ENCODE measurements around the gene DCST1.

The DCST1 gene

GRCh38 chr1:155073377-155074242, 40.0 kb downstream of the DCST1 start:
- DNase-seq = no peak

- DNase-seq = no peak
Measured at GRCh38 chr1:155075535-155075934, 41.9 kb downstream of the DCST1 start.

GRCh38 chr1:155076371-155076770, 42.7 kb downstream of the DCST1 start:
- DNase-seq = no peak

- DNase-seq = no peak
Measured at GRCh38 chr1:155077346-155077745, 43.7 kb downstream of the DCST1 start.

GRCh38 chr1:155077758-155078445, 44.3 kb downstream of the DCST1 start:
- no peak for DNase-seq

- DNase-seq = peak; percentile 42
Measured at GRCh38 chr1:155078469-155079209, 45.0 kb downstream of the DCST1 start, which contains the start of gene EFNA3. TSS of gene EFNA3 (plus strand) at chr1:155078837. CDS start at chr1:155078942, 105 bp downstream.

- no peak for DNase-seq
Measured at GRCh38 chr1:155079210-155079486, 45.5 kb downstream of the DCST1 start.

- DNase-seq = no peak
Measured at GRCh38 chr1:155079487-155080311, 46.1 kb downstream of the DCST1 start.

- no peak for DNase-seq
Measured at GRCh38 chr1:155080312-155081228, 46.9 kb downstream of the DCST1 start.

GRCh38 chr1:155081472-155082300, 48.1 kb downstream of the DCST1 start:
- DNase-seq = no peak

- DNase-seq = no peak
Measured at GRCh38 chr1:155082301-155083051, 48.9 kb downstream of the DCST1 start.

GRCh38 chr1:155083052-155083541, 49.5 kb downstream of the DCST1 start:
- no peak for DNase-seq

- no peak for DNase-seq
Measured at GRCh38 chr1:155083865-155084721, 50.5 kb downstream of the DCST1 start.

GRCh38 chr1:155084722-155085503, 51.3 kb downstream of the DCST1 start:
- peak; percentile 90 for DNase-seq

GRCh38 chr1:155085504-155086127, 52.0 kb downstream of the DCST1 start:
- DNase-seq = peak; percentile 63

- peak; percentile 73 for DNase-seq
Measured at GRCh38 chr1:155086128-155086741, 52.6 kb downstream of the DCST1 start.

All from central memory CD4-positive, alpha-beta T cell (primary cell).